GM12874 (cell line): ENCODE measurements around the gene BRD1.

Experiments used
- TF ChIP-seq, protein P1 (sequence below): IDR thresholded peaks from 2 replicates; pipeline ENCODE4 v1.5.1; 2011; ENCODE audit warnings: low read depth, mild to moderate bottlenecking, control low read depth, low read length, moderate library complexity; ENCODE audit not compliant: insufficient read depth

BRD1 gene

DNA sequence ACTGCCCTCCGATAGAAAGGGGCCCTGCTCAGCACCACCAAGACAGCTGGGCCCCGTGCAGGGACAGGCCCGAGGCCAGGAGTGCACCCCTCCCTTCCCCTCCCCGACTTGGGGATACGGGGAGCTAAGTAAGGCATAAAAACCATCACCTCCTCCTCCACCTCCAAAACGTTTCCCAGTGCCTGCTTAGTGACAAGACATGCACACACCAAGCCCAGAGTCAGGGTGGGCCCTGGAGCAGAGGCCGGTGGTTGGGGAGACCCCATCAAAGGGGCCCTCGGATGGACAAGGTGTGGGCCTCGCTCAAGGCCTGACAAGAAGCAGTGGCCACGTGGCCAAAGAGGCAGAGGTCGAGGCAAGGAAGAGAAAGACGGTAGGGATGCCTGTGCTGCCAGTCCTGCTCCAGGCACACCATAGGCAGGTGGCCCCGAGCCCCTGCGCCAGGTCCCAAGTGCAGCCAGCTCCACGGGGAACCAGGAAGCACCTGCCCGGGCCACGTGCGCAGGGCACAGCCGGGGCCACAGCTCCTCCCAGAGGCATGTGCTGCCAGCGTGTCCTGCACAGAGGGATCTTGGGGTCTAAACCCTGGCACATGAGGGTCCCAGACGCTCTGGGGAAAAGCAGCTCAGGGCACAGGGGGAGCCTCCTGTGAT, 53.0 kb downstream of the BRD1 start:
- TF ChIP-seq, protein P1, sequence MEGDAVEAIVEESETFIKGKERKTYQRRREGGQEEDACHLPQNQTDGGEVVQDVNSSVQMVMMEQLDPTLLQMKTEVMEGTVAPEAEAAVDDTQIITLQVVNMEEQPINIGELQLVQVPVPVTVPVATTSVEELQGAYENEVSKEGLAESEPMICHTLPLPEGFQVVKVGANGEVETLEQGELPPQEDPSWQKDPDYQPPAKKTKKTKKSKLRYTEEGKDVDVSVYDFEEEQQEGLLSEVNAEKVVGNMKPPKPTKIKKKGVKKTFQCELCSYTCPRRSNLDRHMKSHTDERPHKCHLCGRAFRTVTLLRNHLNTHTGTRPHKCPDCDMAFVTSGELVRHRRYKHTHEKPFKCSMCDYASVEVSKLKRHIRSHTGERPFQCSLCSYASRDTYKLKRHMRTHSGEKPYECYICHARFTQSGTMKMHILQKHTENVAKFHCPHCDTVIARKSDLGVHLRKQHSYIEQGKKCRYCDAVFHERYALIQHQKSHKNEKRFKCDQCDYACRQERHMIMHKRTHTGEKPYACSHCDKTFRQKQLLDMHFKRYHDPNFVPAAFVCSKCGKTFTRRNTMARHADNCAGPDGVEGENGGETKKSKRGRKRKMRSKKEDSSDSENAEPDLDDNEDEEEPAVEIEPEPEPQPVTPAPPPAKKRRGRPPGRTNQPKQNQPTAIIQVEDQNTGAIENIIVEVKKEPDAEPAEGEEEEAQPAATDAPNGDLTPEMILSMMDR = no peak

DNA sequence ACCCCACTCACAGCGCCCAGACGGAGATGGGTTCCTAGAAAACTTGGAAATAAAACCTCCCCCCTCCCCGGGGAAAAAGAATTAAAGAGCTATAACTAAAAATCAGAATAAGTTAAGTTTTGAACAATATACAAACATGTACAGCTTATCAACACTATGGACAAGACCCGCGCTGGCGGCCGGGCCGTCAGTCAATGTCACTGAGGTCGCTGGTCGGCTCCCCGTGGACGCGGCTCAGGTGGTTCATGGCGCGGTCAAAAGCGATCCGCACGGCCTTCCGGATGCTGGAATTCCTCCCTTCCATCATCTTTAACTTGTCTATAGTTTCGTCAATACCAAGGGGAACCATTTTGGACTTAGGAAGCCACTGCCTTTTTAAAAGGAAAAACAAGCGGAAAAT, 53.6 kb downstream of the BRD1 start:
- TF ChIP-seq, protein P1 = no peak

DNA sequence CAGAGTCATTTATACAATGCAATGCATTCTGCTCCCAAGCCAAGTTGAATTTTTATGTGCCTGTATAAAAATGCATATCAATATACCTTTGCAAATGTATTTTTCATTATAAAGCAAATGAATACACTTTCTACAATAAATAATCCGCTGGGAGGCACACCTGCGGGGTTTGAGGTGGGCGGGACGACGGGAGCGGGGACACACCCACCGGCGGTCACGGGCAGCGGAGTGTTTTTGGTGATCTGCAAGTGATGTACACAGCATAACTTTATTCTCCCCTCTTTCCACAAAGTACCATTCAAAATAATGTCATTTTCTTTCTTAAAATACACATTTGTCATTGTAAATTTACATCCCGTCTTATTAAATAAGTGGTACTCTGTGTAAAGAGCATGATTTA, 54.1 kb downstream of the BRD1 start:
- TF ChIP-seq, protein P1 = no peak

DNA sequence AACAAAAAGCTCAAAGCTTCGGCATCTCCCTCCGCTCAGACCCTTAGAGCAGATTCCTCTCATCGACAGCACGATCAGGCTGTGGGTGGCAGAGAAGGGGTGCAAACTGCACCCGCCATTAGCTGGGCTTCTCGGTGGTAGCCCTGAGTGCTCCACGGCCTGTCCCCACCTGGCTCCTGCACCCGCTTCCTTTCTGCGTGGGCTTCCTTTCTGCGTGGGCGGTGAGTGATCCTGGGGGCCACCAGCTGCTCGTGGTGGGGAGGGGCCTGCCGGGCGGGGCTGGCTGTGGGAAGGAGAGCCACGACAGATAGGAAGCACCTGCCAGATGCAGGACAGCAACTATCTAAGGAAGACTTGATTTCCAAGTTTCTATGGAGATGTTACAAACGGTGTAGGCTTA, 55.0 kb downstream of the BRD1 start:
- TF ChIP-seq, protein P1 = no peak

DNA sequence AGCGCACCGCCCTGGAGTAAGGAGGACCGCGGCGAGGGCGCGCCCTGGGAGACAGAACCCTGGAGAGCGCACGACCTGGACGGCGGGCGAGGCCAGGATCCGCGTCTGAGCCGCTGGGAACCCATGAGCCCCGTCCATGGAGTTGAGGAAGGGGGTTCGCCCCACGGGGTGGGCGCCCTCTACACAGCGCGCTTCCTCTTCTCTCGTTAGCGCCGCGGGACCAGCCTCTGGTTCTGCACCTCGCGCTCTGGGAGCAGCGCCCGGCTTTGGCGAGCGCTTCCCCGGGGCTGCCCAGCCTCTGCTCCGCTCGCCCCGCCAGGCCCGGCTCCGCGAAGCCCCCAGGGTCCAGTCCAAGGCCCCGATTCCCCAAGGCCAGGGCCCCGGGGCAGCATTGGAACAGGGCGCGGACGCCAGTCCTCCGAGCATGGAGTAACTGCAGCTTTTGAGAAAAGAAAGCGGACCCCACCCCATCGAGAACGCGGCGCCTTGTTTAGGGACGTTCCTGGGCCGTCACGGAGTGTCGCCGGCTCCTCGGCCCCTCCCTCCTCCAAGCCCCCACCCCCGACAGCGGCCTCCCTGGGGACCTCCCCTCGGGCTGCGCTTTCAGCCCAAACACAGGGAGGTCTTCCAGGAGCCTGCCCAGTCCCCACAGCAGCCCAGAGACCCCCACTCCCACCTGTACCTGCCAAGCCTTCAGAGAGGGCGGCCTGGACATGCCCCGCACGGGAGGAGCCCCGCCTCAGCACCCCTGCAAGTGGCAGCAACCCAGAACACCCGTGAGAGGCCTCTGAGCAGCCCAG, 56.2 kb downstream of the BRD1 start:
- TF ChIP-seq, protein P1 = no peak

DNA sequence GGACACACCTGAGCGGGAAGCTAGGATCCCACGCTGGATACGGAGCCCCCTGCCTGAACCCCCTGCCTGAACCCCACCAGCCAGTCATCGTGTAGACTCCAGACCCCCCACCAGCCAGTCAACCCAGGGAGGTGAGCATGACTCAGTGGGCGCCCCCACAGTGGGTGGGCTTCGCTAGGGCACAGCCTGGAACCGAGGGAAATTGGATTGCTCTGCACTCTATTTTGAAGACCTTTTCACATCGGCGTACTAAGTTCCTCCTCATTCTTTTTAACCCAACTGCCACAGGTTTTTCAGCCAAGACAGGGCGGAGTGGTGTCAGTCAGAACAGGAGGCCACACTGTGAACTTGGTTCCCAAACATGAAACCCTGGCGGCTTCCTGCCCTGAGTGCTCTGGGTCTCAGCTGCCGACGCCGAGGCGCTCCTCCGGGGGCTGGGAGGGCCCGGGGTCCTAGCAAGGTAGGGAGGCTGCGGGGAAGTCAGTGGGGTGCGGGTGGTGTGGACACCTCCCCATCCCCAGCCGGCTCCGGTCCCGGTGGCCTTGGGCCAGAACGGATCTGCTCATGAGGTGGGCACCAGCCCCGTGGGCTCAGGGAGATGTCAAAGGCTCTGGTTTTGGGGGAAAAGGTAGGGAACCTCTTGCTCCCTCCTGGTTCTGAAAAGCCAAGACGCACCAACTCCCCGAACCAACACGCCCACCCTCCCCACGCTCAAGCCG, 57.0 kb downstream of the BRD1 start:
- TF ChIP-seq, protein P1 = no peak
